BLaER1 treated with 17β-estradiol and CSF1 and Interleukin-3, amounts not matched to agents 10 nM and 100 nM (cell line): ENCODE results near the gene MOB3B.
A peak's percentile ranks its signal among the peaks of the same experiment; 100 is the strongest.

Experiments
- H3K27ac ChIP-seq, 11 experiments: shearing (Covaris generic); formaldehyde crosslinking; 2 replicates each; pipeline ENCODE4 v1.8.1; 2022
- H3K27me3 ChIP-seq, 11 experiments: shearing (Covaris generic); formaldehyde crosslinking; 2 replicates each; pipeline ENCODE4 v1.8.1; 2022
- H3K36me3 ChIP-seq, 11 experiments: shearing (Covaris generic); formaldehyde crosslinking; 2 replicates each; pipeline ENCODE4 v1.8.1; 2022
- H3K4me1 ChIP-seq, 10 experiments: shearing (Covaris generic); formaldehyde crosslinking; 2 replicates each; pipeline ENCODE4 v1.8.1; 2022
- H3K4me2 ChIP-seq, 11 experiments: shearing (Covaris generic); formaldehyde crosslinking; 2 replicates each; pipeline ENCODE4 v1.8.1; 2022
- H3K4me3 ChIP-seq, 10 experiments: shearing (Covaris generic); formaldehyde crosslinking; 2 replicates each; pipeline ENCODE4 v1.8.1; 2022
- H3K9ac ChIP-seq, 11 experiments: shearing (Covaris generic); formaldehyde crosslinking; 2 replicates each; pipeline ENCODE4 v1.8.1; 2022
- H3K9me3 ChIP-seq, 11 experiments: shearing (Covaris generic); formaldehyde crosslinking; replicated peaks in 1 of 11; 2 replicates each; pipeline ENCODE4 v1.8.1; 2022
- H4K20me1 ChIP-seq, 11 experiments: shearing (Covaris generic); formaldehyde crosslinking; 2 replicates each; pipeline ENCODE4 v1.8.1; 2022
- Cebpa-rat ChIP-seq, 11 experiments: shearing (Covaris generic); IDR thresholded peaks; 2 replicates each; pipeline ENCODE4 v1.8.1; 2022

The MOB3B gene

GRCh38 chr9:27353474-27354229 is 176.0 kb downstream of the MOB3B start:
- Histone ChIP-seq H4K20me1 (no peaks in the 10 kb centered on the region), H3K9me3 (peaks cover 0 to 8% (median 0%) of the 10 kb centered on the region in 11 experiments; a peak in 3 of 22 replicates), H3K4me1 (peaks cover 30 to 92% (median 38%) of the 10 kb centered on the region in 10 experiments), H3K36me3 (peaks cover 0 to 16% (median 0%) of the 10 kb centered on the region in 11 experiments; a peak in 7 of 22 replicates), H3K27me3 (0 out of 22 replicates have a peak, but pooled peaks cover 0 to 5% (median 0%) of the 10 kb centered on the region in 11 experiments), H3K4me2 (peak overlapping the region; percentile 40 to 84 (median 54); a peak in 19 of 22 replicates), H3K9ac (peak overlapping the region in 2 of 11 experiments; percentile 46 to 62; a peak in 3 of 22 replicates), H3K27ac (peak overlapping the region in 4 of 11 experiments; percentile 57 to 86 (median 70); a peak in 8 of 22 replicates), H3K4me3 (no peak overlapping the region)
- TF ChIP-seq Cebpa-rat (IDR thresholded peaks at IDR 0.05) = no peak

- Histone ChIP-seq H3K4me3 (no peak overlapping the region), H3K9ac (peak overlapping the region in 3 of 11 experiments; percentile 24 to 62 (median 46); a peak in 4 of 22 replicates), H4K20me1 (no peaks in the 10 kb centered on the region), H3K27ac (peak overlapping the region in 7 of 11 experiments; percentile 20 to 86 (median 57); a peak in 10 of 22 replicates), H3K4me2 (peak overlapping the region; percentile 40 to 84 (median 54)), H3K4me1 (peaks cover 30 to 97% (median 38%) of the 10 kb centered on the region in 10 experiments), H3K9me3 (peaks cover 0 to 8% (median 0%) of the 10 kb centered on the region in 11 experiments; a peak in 3 of 22 replicates), H3K36me3 (peaks cover 0 to 10% (median 0%) of the 10 kb centered on the region in 11 experiments; a peak in 4 of 22 replicates), H3K27me3 (0 out of 22 replicates have a peak, but pooled peaks cover 0 to 5% (median 0%) of the 10 kb centered on the region in 11 experiments)
- no peak for TF ChIP-seq Cebpa-rat (IDR thresholded peaks at IDR 0.05)
These were observed 176.5 kb downstream of the MOB3B start for GRCh38 chr9:27353166-27353473.

GRCh38 chr9:27352457-27353165 is 177.0 kb downstream of the MOB3B start:
- peak overlapping the region in 8 of 11 experiments; percentile 18 to 86 (median 53); a peak in 13 of 22 replicates for H3K27ac ChIP-seq
- H3K9ac ChIP-seq = peak overlapping the region in 3 of 11 experiments; percentile 24 to 62 (median 55); a peak in 4 of 22 replicates
- no peak overlapping the region for H3K4me3 ChIP-seq
- 0 out of 22 replicates have a peak, but pooled peaks cover 0 to 5% (median 0%) of the 10 kb centered on the region in 11 experiments for H3K27me3 ChIP-seq
- peaks cover 0 to 8% (median 0%) of the 10 kb centered on the region in 11 experiments; a peak in 4 of 22 replicates for H3K9me3 ChIP-seq
- H3K4me2 ChIP-seq = peak overlapping the region; percentile 40 to 84 (median 54)
- H3K4me1 ChIP-seq = peaks cover 30 to 100% (median 41%) of the 10 kb centered on the region in 10 experiments
- H4K20me1 ChIP-seq = no peaks in the 10 kb centered on the region
- TF ChIP-seq Cebpa-rat (IDR thresholded peaks at IDR 0.05) = 0 out of 22 replicates have a peak, but pooled peaks of 1 of the 11 experiments have one; percentile 7
- H3K36me3 ChIP-seq = peaks cover 0 to 5% (median 0%) of the 10 kb centered on the region in 11 experiments; a peak in 4 of 22 replicates

GRCh38 chr9:27351438-27351837 is 178.2 kb downstream of the MOB3B start:
- Histone ChIP-seq H3K27ac (peak overlapping the region in 3 of 11 experiments; percentile 57 to 86 (median 78); a peak in 5 of 22 replicates), H3K4me1 (peaks cover 30 to 95% (median 39%) of the 10 kb centered on the region in 10 experiments), H3K4me2 (peak overlapping the region in 10 of 11 experiments; percentile 40 to 79 (median 54); a peak in 13 of 22 replicates), H3K27me3 (0 out of 22 replicates have a peak, but pooled peaks cover 0 to 5% (median 0%) of the 10 kb centered on the region in 11 experiments), H3K36me3 (no peaks in the 10 kb centered on the region; a peak in 1 of 22 replicates), H4K20me1 (no peaks in the 10 kb centered on the region), H3K9ac (peak overlapping the region in 2 of 11 experiments; percentile 15 to 55; a peak in 2 of 22 replicates), H3K4me3 (no peak overlapping the region), H3K9me3 (peaks cover 0 to 8% (median 5%) of the 10 kb centered on the region in 11 experiments; a peak in 7 of 22 replicates)
- TF ChIP-seq Cebpa-rat (IDR thresholded peaks at IDR 0.05) = no peak

- Histone ChIP-seq H3K27me3 (0 out of 22 replicates have a peak, but pooled peaks cover 0 to 5% (median 0%) of the 10 kb centered on the region in 11 experiments), H4K20me1 (no peaks in the 10 kb centered on the region), H3K4me2 (peak overlapping the region in 2 of 11 experiments; percentile 78 to 79; a peak in 3 of 22 replicates), H3K36me3 (peaks cover 0 to 5% (median 0%) of the 10 kb centered on the region in 11 experiments; a peak in 2 of 22 replicates), H3K27ac (no peak overlapping the region), H3K9me3 (peaks cover 0 to 14% (median 5%) of the 10 kb centered on the region in 11 experiments; a peak in 9 of 22 replicates), H3K9ac (no peak overlapping the region), H3K4me1 (peaks cover 30 to 85% (median 38%) of the 10 kb centered on the region in 10 experiments), H3K4me3 (no peak overlapping the region)
- no peak for TF ChIP-seq Cebpa-rat (IDR thresholded peaks at IDR 0.05)
These were observed 179.1 kb downstream of the MOB3B start for GRCh38 chr9:27350382-27350976.

- H3K27ac ChIP-seq = no peak overlapping the region; a peak in 1 of 22 replicates
These were observed 179.9 kb downstream of the MOB3B start for GRCh38 chr9:27349698-27350080.

GRCh38 chr9:27348785-27349697 is 180.6 kb downstream of the MOB3B start:
- Histone ChIP-seq H3K4me3 (no peak overlapping the region), H3K9me3 (peaks cover 7 to 25% (median 16%) of the 10 kb centered on the region in 11 experiments; a peak in 15 of 22 replicates), H3K36me3 (peaks cover 0 to 13% (median 0%) of the 10 kb centered on the region in 11 experiments; a peak in 2 of 22 replicates), H3K4me1 (peaks cover 28 to 71% (median 38%) of the 10 kb centered on the region in 10 experiments), H3K27ac (peak overlapping the region in 1 of 11 experiments; percentile 35; a peak in 2 of 22 replicates), H3K4me2 (peak overlapping the region in 3 of 11 experiments; percentile 48 to 79 (median 78); a peak in 5 of 22 replicates), H3K9ac (no peak overlapping the region), H4K20me1 (no peaks in the 10 kb centered on the region), H3K27me3 (no peaks in the 10 kb centered on the region)
- TF ChIP-seq Cebpa-rat (IDR thresholded peaks at IDR 0.05) = no peak

More at GRCh38 chr9:27349698-27350080, 179.9 kb downstream of the MOB3B start:
- peaks cover 2 to 18% (median 10%) of the 10 kb centered on the region in 11 experiments; a peak in 11 of 22 replicates for H3K9me3 ChIP-seq
- H3K36me3 ChIP-seq = peaks cover 0 to 6% (median 0%) of the 10 kb centered on the region in 11 experiments; a peak in 2 of 22 replicates
- no peak overlapping the region for H3K9ac ChIP-seq
- no peaks in the 10 kb centered on the region for H4K20me1 ChIP-seq
- no peak for TF ChIP-seq Cebpa-rat (IDR thresholded peaks at IDR 0.05)
- H3K4me1 ChIP-seq = peaks cover 30 to 77% (median 38%) of the 10 kb centered on the region in 10 experiments
- peak overlapping the region in 2 of 11 experiments; percentile 78 to 79; a peak in 4 of 22 replicates for H3K4me2 ChIP-seq
- no peak overlapping the region for H3K4me3 ChIP-seq
- H3K27me3 ChIP-seq = 0 out of 22 replicates have a peak, but pooled peaks cover 0 to 4% (median 0%) of the 10 kb centered on the region in 11 experiments
